ENCODE measurements around the gene SMAD7.

GRCh38 chr18:48935433-48935774 lies 15.4 kb downstream of the SMAD7 start:
- TF ChIP-seq REST (IDR thresholded peaks at IDR 0.05; ENCODE audit: insufficient read depth in 1 of 2, low read depth in 2 of 2, low read length in 2 of 2) (no peak), TAF1 (IDR thresholded peaks at IDR 0.05; ENCODE audit: borderline replicate concordance, insufficient read depth, low read length) (no peak), POLR2AphosphoS5 (IDR thresholded peaks at IDR 0.05; ENCODE audit: low read depth, low read length) (no peak), SIN3A (IDR thresholded peaks at IDR 0.05; ENCODE audit: borderline replicate concordance, insufficient read depth, low read length) (no peak), FOXP2 (optimal IDR thresholded peaks at IDR 0.05; ENCODE audit: borderline replicate concordance, extremely low read depth, extremely low read length, insufficient read depth) (no peak)
